Activated CD4-positive, alpha-beta memory T cell treated with anti-CD3 and anti-CD28 coated beads, Interleukin-2, amount 10 ng/mL, durations not matched to agents 7 days and 5 days (primary cell): Measurements from ENCODE around the gene MCTP1. TPM values are rescaled to one million over a fixed set of nuclear protein-coding genes. Genes with fewer than 3 reads are reported as not detected.
"Not testable (repeated sequence)": the region's sequence is repeated elsewhere in the genome, so short reads cannot be mapped to it uniquely, and the experiment has no call there.

Source experiments
- CTCF ChIA-PET: fragments of 350-600 bp; sonication (Branson Sonifier 250); formaldehyde crosslinking; loops from one replicate; lab custom pipeline; 2021; ENCODE audit warnings: antibody characterized with exemption, inconsistent platforms; lab: Charles Lee
- POLR2A ChIA-PET: fragments of 350-600 bp; sonication (Branson Sonifier 250); formaldehyde crosslinking; loops from one replicate; lab custom pipeline; 2021; ENCODE audit warnings: antibody characterized with exemption; lab: Charles Lee
- DNase-seq: peaks from one replicate; pipeline ENCODE4 v3.0.0-alpha.2; 2020
- H3K27ac Mint-ChIP-seq: one replicate; pipeline ENCODE4 v1.8.0; 2021; ENCODE audit warnings: mild to moderate bottlenecking, mixed read lengths
- H3K27me3 Mint-ChIP-seq: one replicate; pipeline ENCODE4 v1.8.0; 2021; ENCODE audit warnings: mixed read lengths
- H3K36me3 Mint-ChIP-seq: one replicate; pipeline ENCODE4 v1.8.0; 2021; ENCODE audit warnings: low read depth, mixed read lengths
- H3K4me1 Mint-ChIP-seq: one replicate; pipeline ENCODE4 v1.8.0; 2021; ENCODE audit warnings: mixed read lengths
- H3K4me3 Mint-ChIP-seq: one replicate; pipeline ENCODE4 v1.8.0; 2021; ENCODE audit warnings: mild to moderate bottlenecking, mixed read lengths
- H3K9me3 Mint-ChIP-seq: one replicate; pipeline ENCODE4 v1.8.0; 2021; ENCODE audit warnings: mixed read lengths
- total RNA-seq, 2 experiments: library from RNA; stranded (reverse); gene quantifications; one replicate each; pipeline ENCODE4 v1.2.3, GENCODE V29; 2021

MCTP1 gene
- total RNA-seq, 2 experiments from 2014 or later = not detected

DNA sequence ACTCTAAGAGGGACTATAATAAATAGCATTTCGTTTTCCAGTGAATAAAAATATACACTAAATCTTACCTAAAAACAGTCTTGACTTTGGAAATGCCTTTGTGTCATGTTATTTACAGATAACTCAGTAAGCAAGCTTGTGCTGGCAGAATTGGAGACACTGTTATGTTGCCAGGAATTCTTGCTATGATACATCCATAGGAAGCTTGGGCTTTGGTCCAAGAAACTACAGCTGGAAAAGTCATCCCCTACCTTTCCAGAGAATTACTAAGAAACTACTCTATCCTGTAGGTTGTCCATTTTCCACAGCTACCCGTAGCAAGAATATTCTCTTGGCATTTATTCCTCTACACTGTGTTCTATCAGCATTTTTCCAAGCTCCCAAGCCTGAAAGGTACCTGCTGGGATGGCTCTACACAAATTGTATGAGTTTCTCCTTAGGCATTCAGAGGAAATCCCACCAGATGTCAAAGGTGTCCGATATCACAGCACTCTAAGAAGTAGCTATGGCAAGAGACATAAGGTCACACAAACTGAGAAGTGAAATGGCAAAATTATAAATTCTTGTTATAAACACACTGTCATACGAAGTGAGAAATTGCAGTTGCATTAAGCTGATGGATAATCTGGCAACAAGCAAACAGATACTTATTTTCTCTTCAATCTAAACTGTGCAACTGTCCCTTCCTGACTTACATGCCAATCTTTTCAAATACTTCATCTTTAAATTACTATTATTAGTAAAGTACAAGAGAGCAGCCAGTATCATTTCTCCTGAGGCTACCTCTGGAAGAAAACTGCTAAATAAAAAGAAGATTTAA is 68.5 kb downstream of the MCTP1 start:
- Mint-ChIP-seq H3K9me3 (no peaks in the 10 kb centered on the region), H3K27me3 (no peaks in the 10 kb centered on the region)

DNA sequence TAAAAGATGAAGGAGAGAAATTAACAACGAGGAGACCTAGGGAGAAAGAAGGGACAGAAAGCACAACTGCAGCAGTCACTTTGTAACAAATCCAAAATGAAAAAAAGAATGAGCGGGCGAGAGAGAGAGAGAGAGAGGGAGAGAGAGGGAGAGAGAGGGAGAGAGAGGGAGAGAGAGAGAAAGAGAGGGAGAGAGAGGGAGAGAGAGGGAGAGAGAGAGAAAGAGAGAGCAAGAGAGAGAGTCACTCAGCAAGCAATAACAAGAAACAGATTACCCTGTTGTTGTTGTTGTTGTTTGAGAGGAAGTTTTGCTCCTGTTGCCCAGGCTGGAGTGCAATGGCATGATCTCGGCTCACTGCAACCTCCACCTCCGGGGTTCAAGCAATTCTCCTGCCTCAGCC is 77.1 kb downstream of the MCTP1 start:
- H3K27me3 Mint-ChIP-seq, H3K9me3 Mint-ChIP-seq, CTCF ChIA-PET, POLR2A ChIA-PET, H3K36me3 Mint-ChIP-seq, H3K4me1 Mint-ChIP-seq, H3K27ac Mint-ChIP-seq, DNase-seq, H3K4me3 Mint-ChIP-seq: not testable (repeated sequence)

More for the DNA sequence above, 68.5 kb downstream of the MCTP1 start:
- DNase-seq = no peak
- H3K36me3 Mint-ChIP-seq = no peaks in the 10 kb centered on the region
- ChIA-PET POLR2A (no interaction called here), CTCF (no interaction called here)
- no peak overlapping the region for H3K4me3 Mint-ChIP-seq
- H3K27ac Mint-ChIP-seq = no peak overlapping the region
- no peaks in the 10 kb centered on the region for H3K4me1 Mint-ChIP-seq

DNA sequence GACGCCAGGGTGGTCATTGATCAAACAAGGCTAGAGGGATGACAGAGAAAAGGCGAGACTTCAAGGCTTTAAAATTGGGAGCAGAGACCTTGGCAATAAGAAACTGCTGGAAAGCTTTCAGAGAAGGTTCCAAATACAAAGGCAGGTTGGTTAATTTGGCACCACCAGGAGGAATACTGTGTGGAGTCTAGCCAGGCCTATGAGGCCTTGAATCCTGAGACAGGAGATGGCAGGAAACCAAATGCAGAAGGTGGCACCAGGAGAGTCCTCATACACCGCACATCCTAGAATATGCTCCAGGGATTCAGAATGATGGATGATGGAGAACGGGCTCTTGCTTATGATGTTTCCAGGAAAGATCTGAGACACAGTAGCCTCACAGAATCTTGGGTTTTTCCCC is 90.0 kb downstream of the MCTP1 start:
- no peaks in the 10 kb centered on the region for H3K36me3 Mint-ChIP-seq
- H3K4me3 Mint-ChIP-seq = no peak overlapping the region
- no peaks in the 10 kb centered on the region for H3K27me3 Mint-ChIP-seq
- H3K9me3 Mint-ChIP-seq = no peaks in the 10 kb centered on the region
- ChIA-PET POLR2A (no interaction called here), CTCF (no interaction called here)
- H3K27ac Mint-ChIP-seq = no peak overlapping the region
- DNase-seq = no peak
- H3K4me1 Mint-ChIP-seq = no peaks in the 10 kb centered on the region

DNA sequence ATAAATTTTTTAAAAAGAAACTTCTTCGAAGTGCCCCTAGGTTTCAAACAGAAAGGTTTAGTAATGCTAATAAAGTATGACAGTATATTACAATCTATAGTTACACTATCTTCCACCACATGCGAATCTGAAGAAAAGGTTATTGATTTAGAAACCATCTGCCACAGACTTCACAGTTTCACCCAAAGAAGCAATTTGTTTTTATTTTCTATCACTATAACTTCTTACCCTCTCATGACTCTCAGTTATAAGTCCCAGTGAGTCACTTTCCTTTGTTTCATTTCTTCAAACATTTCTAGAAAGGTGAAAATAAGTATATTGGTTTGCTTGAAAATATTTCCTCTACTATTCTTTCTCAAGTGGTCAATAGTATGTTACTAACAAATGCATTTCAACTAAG is 93.6 kb downstream of the MCTP1 start:
- POLR2A ChIA-PET = no interaction called here

DNA sequence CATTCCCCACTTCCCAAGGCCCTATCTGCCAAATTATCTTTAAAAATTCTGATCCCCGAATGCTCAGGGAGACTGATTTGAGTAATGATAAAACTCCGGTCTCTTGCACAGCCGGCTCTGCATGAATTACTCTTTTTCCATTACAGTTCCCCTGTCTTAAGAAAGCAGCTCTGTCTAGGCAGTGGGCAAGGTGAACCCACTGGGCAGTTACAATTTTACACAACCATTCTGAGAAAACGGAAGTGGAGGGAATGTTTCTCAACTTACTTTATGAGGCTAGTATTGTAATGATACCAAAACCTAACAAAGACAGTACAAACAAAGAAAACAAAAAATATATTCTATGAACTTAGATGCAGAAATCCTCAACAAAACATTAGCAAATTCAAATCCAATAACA is 100.0 kb downstream of the MCTP1 start:
- DNase-seq = no peak
- CTCF ChIA-PET = no interaction called here
- no peaks in the 10 kb centered on the region for H3K9me3 Mint-ChIP-seq
- POLR2A ChIA-PET = no interaction called here
- H3K27me3 Mint-ChIP-seq = no peaks in the 10 kb centered on the region
- no peak overlapping the region for H3K27ac Mint-ChIP-seq
- H3K4me1 Mint-ChIP-seq = no peaks in the 10 kb centered on the region
- no peak overlapping the region for H3K4me3 Mint-ChIP-seq
- H3K36me3 Mint-ChIP-seq = no peaks in the 10 kb centered on the region

More for the DNA sequence above, 93.6 kb downstream of the MCTP1 start:
- Mint-ChIP-seq H3K4me1 (no peaks in the 10 kb centered on the region), H3K4me3 (no peak overlapping the region), H3K27ac (no peak overlapping the region), H3K36me3 (no peaks in the 10 kb centered on the region), H3K27me3 (no peaks in the 10 kb centered on the region), H3K9me3 (no peaks in the 10 kb centered on the region)
- no peak for DNase-seq
- CTCF ChIA-PET = no interaction called here

DNA sequence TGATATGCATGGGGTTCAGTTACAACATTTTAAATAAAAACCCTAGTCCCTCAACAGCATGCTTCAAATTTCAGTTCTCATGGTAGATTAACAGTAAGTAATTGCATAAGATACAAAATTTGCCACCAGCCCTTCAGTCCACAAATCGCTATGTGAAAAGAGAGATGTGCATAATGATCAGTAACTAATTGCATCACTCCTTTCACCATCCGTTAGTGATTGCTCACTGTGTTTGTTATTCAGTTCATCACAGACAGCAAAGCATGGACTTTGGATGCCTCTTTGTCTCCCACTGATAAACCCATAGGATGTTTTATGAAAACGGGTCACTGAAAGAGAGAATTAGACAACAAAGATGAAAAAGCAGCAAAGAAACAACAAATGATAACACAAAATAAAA is 103.2 kb downstream of the MCTP1 start:
- H3K27me3 Mint-ChIP-seq = no peaks in the 10 kb centered on the region
- no peak for DNase-seq
- no peaks in the 10 kb centered on the region for H3K4me1 Mint-ChIP-seq
- H3K4me3 Mint-ChIP-seq = no peak overlapping the region
- ChIA-PET CTCF (no interaction called here), POLR2A (no interaction called here)
- no peaks in the 10 kb centered on the region for H3K36me3 Mint-ChIP-seq
- H3K27ac Mint-ChIP-seq = no peak overlapping the region
- H3K9me3 Mint-ChIP-seq = no peaks in the 10 kb centered on the region

DNA sequence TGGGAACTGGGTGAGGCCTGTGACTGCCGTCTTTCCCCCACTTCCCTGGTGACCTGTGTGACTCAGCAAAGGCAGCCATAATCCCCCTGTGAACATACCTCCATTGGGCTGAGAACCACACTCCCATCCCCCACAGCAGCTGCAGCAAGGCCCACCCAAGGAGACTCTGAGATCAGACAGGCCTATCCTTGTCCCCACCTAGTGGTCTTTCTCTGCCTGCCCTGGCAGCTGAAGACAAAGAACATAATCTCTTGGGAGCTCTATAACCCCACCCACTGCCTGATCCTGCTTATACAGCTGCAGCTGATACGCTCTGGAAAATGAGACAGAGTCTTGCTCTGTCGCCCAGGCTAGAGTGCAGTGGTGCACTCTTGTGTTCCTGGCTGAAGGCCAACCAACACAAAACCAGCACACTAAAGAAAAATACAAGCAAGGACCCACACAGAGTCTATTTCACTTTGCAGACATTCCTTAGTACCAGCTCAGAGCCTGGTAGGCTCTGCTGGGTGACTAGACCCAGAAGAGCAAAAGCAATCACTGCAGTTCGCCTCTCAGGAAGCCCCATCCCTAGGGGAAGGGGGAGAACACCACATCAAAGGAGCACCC is 106.7 kb downstream of the MCTP1 start:
- H3K4me3 Mint-ChIP-seq = no peak overlapping the region
- H3K36me3 Mint-ChIP-seq = no peaks in the 10 kb centered on the region
- no peak overlapping the region for H3K27ac Mint-ChIP-seq
- ChIA-PET CTCF (no interaction called here), POLR2A (no interaction called here)
- no peak for DNase-seq
- H3K9me3 Mint-ChIP-seq = no peaks in the 10 kb centered on the region
- no peaks in the 10 kb centered on the region for H3K27me3 Mint-ChIP-seq
- no peaks in the 10 kb centered on the region for H3K4me1 Mint-ChIP-seq

DNA sequence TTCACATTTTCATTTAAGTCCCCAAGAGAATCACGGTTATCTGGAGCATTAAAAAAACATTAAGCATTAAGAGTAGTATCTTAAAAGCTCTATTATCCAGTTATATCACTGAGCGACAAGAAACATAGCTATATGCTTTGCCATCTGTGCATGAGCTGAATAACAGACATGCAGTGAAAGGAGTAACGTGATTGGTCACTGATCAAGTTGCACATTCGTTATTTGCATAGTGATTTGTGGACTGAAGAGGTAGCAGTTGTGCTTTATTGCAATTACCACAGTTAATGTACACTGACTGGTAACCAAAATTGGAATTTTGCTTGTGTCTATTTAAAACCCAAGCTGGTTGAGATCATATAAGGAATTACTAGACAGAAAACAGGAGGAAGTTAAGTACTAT is 107.4 kb downstream of the MCTP1 start:
- POLR2A ChIA-PET = no interaction called here
- Mint-ChIP-seq H3K27me3 (no peaks in the 10 kb centered on the region), H3K9me3 (no peaks in the 10 kb centered on the region), H3K27ac (no peak overlapping the region), H3K4me1 (no peaks in the 10 kb centered on the region), H3K36me3 (no peaks in the 10 kb centered on the region), H3K4me3 (no peak overlapping the region)
- DNase-seq = no peak
- CTCF ChIA-PET = no interaction called here

DNA sequence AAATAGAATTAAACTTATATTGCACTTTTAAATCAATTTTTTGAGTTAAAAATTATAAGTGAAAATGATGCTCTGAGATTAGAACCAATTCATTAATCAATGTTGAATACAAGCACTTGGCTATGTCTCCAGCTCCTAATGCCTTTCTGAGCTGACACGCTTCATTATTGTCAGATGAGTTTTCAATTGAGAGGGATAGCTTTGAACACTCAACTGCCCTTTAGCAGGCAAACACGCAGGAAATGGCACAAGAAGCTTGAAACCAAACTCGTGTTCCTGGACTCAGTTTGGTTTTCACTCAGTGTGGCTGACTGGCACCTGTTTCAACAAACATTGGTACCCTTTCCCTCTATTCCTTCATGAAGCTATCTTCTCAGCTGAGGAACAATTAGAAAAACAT is 109.8 kb downstream of the MCTP1 start:
- no peak for DNase-seq
- POLR2A ChIA-PET = no interaction called here
- Mint-ChIP-seq H3K9me3 (no peaks in the 10 kb centered on the region), H3K27ac (no peak overlapping the region), H3K27me3 (no peaks in the 10 kb centered on the region), H3K4me1 (no peaks in the 10 kb centered on the region), H3K36me3 (no peaks in the 10 kb centered on the region), H3K4me3 (no peak overlapping the region)
- CTCF ChIA-PET = no interaction called here

DNA sequence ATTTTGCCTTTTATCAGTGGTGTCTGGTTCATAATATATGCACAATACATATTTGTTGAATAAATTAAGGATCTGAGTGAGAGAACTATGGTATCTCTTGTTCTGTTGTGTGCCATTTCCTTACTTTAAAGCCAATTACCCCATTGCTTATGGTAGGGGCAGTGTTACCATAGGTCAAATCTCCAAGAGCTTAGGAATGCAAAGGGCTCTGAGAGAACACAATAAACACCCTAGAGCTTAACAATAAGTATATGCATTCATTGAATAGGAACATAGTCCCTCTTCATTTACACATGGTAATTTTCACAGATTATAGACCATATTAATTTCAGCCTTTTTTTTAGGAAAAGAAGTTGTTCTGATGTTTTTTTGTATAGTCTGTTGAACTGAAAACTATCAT is 112.2 kb downstream of the MCTP1 start:
- CTCF ChIA-PET = no interaction called here
- H3K4me3 Mint-ChIP-seq = no peak overlapping the region

DNA sequence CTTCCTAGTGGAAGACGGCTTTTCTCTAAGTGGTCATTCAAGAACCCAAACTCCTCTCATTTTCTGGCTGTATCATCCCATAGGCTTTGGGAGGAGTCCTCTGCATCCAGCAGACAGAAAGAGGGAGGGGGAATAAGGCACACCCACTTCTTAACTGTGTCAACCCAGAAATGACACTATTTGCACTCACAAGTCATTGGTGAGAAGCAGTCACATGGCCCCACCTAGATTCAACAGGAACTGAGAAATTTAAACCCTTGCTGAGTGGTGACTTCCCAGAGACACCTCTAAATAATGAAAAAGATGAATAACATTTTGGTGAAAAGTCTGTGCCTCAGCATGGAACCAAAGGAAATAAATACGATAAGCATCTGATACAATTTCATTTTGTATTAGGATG is 120.0 kb downstream of the MCTP1 start:
- Mint-ChIP-seq H3K27ac (no peak overlapping the region), H3K27me3 (no peaks in the 10 kb centered on the region), H3K4me1 (no peaks in the 10 kb centered on the region), H3K36me3 (no peaks in the 10 kb centered on the region), H3K9me3 (no peaks in the 10 kb centered on the region), H3K4me3 (no peak overlapping the region)
- DNase-seq = no peak
- ChIA-PET POLR2A (no interaction called here), CTCF (no interaction called here)

More for the DNA sequence above, 112.2 kb downstream of the MCTP1 start:
- POLR2A ChIA-PET = no interaction called here
- Mint-ChIP-seq H3K27me3 (no peaks in the 10 kb centered on the region), H3K9me3 (no peaks in the 10 kb centered on the region), H3K4me1 (no peaks in the 10 kb centered on the region), H3K27ac (no peak overlapping the region), H3K36me3 (no peaks in the 10 kb centered on the region)
- DNase-seq = no peak

DNA sequence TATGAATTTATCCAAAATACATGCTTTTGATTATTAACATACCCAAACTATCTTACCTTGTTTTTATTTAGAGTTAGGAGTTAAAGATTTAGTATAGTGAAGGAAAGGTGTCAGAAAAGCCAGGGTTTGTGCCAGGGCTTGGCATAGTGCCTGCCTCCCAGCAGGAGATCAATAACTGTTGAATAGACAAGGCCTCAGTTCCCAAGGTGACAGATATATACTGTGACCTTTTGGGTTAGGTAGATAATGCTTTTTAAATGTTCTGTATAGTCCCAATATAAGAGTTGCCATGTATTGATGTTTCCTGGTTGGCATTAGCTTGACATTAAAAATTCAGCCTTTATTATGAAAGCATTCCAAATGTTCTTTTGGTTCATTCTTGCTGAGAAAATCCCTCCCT is 121.8 kb downstream of the MCTP1 start:
- H3K9me3 Mint-ChIP-seq = no peaks in the 10 kb centered on the region
- POLR2A ChIA-PET = no interaction called here
- no peak overlapping the region for H3K4me3 Mint-ChIP-seq
- DNase-seq = no peak
- CTCF ChIA-PET = no interaction called here
- no peak overlapping the region for H3K27ac Mint-ChIP-seq
- no peaks in the 10 kb centered on the region for H3K36me3 Mint-ChIP-seq
- no peaks in the 10 kb centered on the region for H3K27me3 Mint-ChIP-seq
- no peaks in the 10 kb centered on the region for H3K4me1 Mint-ChIP-seq

DNA sequence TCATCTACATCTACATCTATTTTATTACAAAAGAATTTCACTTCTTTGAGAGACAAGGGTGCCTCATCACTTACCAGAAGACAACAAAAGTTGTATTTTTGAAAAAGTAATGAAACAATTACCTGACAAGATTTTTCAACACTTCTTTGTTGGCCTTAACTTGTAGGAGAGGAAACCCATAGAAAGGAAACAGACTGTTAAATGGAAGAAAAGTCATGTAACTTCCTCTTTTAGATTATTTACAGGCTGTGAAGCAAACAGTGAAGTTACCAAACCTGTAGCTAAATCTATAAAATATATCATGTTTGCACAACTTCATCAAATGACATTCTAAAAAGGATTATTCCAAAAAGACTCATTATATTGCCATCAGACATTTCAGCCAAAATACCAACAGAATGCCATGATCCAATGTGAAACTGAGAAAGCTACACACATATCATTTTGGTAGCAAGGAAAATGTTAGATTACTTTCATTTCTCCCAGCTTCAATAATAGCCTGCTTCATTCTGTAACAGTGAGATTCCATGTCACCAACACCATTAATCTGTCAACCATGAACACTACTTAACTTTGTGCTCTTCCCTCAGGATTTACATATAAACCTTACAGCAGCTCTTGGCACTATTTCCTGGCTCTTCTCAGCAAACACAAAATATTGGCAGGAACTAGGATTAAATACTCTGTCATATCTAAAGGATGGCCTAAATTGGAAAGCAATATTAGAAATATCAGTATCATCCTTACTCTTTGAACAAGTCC is 122.5 kb downstream of the MCTP1 start:
- no peaks in the 10 kb centered on the region for H3K9me3 Mint-ChIP-seq
- H3K4me1 Mint-ChIP-seq = no peaks in the 10 kb centered on the region
- DNase-seq = no peak
- ChIA-PET CTCF (no interaction called here), POLR2A (no interaction called here)
- no peak overlapping the region for H3K27ac Mint-ChIP-seq
- H3K27me3 Mint-ChIP-seq = no peaks in the 10 kb centered on the region
- H3K4me3 Mint-ChIP-seq = no peak overlapping the region
- H3K36me3 Mint-ChIP-seq = no peaks in the 10 kb centered on the region
